ENCODE results near the gene ARHGAP23. TPM values are rescaled to one million over a fixed set of nuclear protein-coding genes. Genes with fewer than 3 reads are reported as not detected.

The ARHGAP23 gene
- total RNA-seq, 2 experiments from 2014 or later, result 0.73 TPM; not detected in 1

DNA sequence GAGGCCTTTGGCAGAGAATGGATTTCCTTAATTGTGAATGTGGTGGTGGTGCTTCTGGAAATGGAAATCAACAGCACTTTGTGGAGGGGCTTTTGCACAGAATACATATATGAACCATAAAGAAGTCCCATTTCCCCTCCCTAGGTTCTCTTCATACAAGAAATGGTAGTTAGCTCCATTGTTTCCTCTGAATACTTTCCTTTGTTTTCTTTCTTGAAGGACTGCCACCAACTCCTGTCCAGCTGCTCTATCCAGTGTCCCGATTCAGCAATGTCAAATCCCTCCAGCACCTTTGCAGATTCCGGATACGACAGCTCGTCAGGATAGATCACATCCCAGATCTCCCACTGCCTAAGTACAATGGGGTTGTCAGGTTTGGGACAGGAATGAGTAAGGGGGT, 33.2 kb upstream of the ARHGAP23 start:
- POLR2A ChIA-PET, result no interaction called here
- no peak overlapping the region for H3K27ac Mint-ChIP-seq

DNA sequence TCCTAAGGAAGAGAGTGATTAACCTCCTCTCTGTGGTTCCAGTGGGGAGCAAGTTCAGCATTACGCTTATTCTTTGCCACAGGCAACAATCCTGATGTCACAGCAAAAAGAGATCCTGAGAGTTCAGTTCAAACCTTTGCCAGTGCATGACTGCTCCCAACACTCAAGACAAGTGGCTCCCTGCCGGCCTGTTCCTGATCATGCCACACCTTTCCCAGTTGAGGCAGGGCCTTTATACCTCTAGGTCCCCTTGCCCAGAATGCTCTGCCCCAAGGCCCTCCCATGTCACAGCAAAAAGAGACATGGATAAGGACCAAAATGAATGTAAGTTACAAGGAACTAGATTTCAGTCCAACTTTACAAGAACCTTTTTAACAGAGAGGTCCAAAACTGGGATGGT, 31.0 kb upstream of the ARHGAP23 start:
- Histone ChIP-seq H3K36me3 (ENCODE audit: insufficient read depth, low read length) (peaks cover 61% of the 10 kb centered on the region), H3K9me3 (ENCODE audit: control insufficient read depth in 1 of 2, insufficient read depth in 1 of 2, low read length in 2 of 2) (no peaks in the 10 kb centered on the region), H3K27me3 (ENCODE audit: control insufficient read depth in 1 of 2, insufficient read depth in 2 of 2, low read length in 2 of 2) (no peaks in the 10 kb centered on the region), H3K27ac (ENCODE audit: low read depth in 1 of 2, low read length in 2 of 2) (no peak overlapping the region), H3K4me1 (ENCODE audit: insufficient read depth, low read length) (no peaks in the 10 kb centered on the region), H3K4me3 (ENCODE audit: low read length) (no peak overlapping the region)
- no peak for TF ChIP-seq CTCF (IDR thresholded peaks at IDR 0.05)
- Mint-ChIP-seq H3K36me3 (ENCODE audit: low read depth) (peaks cover 73% of the 10 kb centered on the region), H3K27ac (no peak overlapping the region), H3K4me3 (no peak overlapping the region), H3K9me3 (no peaks in the 10 kb centered on the region), H3K4me1 (ENCODE audit: low read depth) (no peaks in the 10 kb centered on the region), H3K27me3 (no peaks in the 10 kb centered on the region)
- ATAC-seq (ENCODE audit: poor library complexity) (no peak), DNase-seq (no peak)
- intact Hi-C loops (cut with DNase I, micrococcal nuclease), result no loop called here
- CTCF ChIA-PET, result no interaction called here
- POLR2A ChIA-PET, result no interaction called here

More for the DNA sequence above, 33.2 kb upstream of the ARHGAP23 start:
- intact Hi-C loops (cut with DNase I, micrococcal nuclease), result no loop called here
- Mint-ChIP-seq H3K9me3 (no peaks in the 10 kb centered on the region), H3K4me3 (no peak overlapping the region), H3K36me3 (ENCODE audit: low read depth) (peaks cover 51% of the 10 kb centered on the region), H3K4me1 (ENCODE audit: low read depth) (no peaks in the 10 kb centered on the region), H3K27me3 (no peaks in the 10 kb centered on the region)
- no peak for TF ChIP-seq CTCF (IDR thresholded peaks at IDR 0.05)
- Histone ChIP-seq H3K4me3 (ENCODE audit: low read length) (no peak overlapping the region), H3K27ac (ENCODE audit: low read depth in 1 of 2, low read length in 2 of 2) (no peak overlapping the region), H3K4me1 (ENCODE audit: insufficient read depth, low read length) (no peaks in the 10 kb centered on the region), H3K9me3 (ENCODE audit: control insufficient read depth in 1 of 2, insufficient read depth in 1 of 2, low read length in 2 of 2) (no peaks in the 10 kb centered on the region), H3K36me3 (ENCODE audit: insufficient read depth, low read length) (peaks cover 44% of the 10 kb centered on the region), H3K27me3 (ENCODE audit: control insufficient read depth in 1 of 2, insufficient read depth in 2 of 2, low read length in 2 of 2) (no peaks in the 10 kb centered on the region)
- no peak for ATAC-seq (ENCODE audit: poor library complexity)
- no peak for DNase-seq
- CTCF ChIA-PET, result no interaction called here

DNA sequence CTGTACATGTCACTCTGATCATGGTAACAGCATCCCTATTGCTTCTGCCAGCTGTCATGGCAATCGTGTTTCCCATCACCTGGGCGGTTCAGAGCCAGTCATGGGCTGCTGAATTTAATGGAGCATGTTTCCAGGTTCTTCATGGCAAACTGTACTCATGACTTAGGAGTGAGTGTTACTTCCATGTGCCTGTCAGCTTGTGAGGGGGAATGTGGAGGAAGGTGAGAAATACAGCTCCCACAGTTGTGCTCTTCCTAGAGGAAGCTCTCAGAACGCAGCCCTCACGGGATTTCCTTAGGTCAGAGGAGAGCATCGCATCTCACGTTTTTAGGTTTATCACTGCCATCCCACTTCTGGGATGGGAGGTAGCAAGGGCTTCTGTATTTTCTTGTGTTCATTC, 28.0 kb upstream of the ARHGAP23 start:
- no peak for ATAC-seq (ENCODE audit: poor library complexity)
- no peak overlapping the region for H3K27ac Mint-ChIP-seq
- Histone ChIP-seq H3K36me3 (ENCODE audit: insufficient read depth, low read length) (peaks cover 51% of the 10 kb centered on the region), H3K4me1 (ENCODE audit: insufficient read depth, low read length) (no peaks in the 10 kb centered on the region), H3K4me3 (ENCODE audit: low read length) (no peak overlapping the region), H3K9me3 (ENCODE audit: control insufficient read depth in 1 of 2, insufficient read depth in 1 of 2, low read length in 2 of 2) (no peaks in the 10 kb centered on the region), H3K27ac (ENCODE audit: low read depth in 1 of 2, low read length in 2 of 2) (no peak overlapping the region), H3K27me3 (ENCODE audit: control insufficient read depth in 1 of 2, insufficient read depth in 2 of 2, low read length in 2 of 2) (no peaks in the 10 kb centered on the region)
- ChIA-PET POLR2A (no interaction called here), CTCF (no interaction called here)
- H3K4me3 Mint-ChIP-seq, result no peak overlapping the region
- no peaks in the 10 kb centered on the region for H3K27me3 Mint-ChIP-seq
- H3K4me1 Mint-ChIP-seq (ENCODE audit: low read depth), result no peaks in the 10 kb centered on the region
- no peak for DNase-seq
- intact Hi-C loops (cut with DNase I, micrococcal nuclease), result no loop called here
- no peaks in the 10 kb centered on the region for H3K9me3 Mint-ChIP-seq
- no peak for TF ChIP-seq CTCF (IDR thresholded peaks at IDR 0.05)
- H3K36me3 Mint-ChIP-seq (ENCODE audit: low read depth), result peaks cover 66% of the 10 kb centered on the region

Measured in CD4-positive, alpha-beta T cell (primary cell).